HL-60/S4 (cell line): ENCODE data around the gene PTCD3.

ENCODE experiments used
- in situ Hi-C: fragments of 300-500 bp; cut with MboI; formaldehyde crosslinking; loops from 2 replicates; pipeline ENCODE4 v1.14.3; 2022; ENCODE audit warnings: low sequenced_read_pairs

The PTCD3 gene

GRCh38 chr2:86105969-86106945, at the start of gene PTCD3:
Gene PTCD3, plus strand, starts transcription at chr2:86106235. Its CDS starts 13 bp downstream, at chr2:86106248.
- in situ Hi-C loops: no loop called here

- in situ Hi-C loops: no loop called here
These were observed 49.3 kb upstream of the PTCD3 start for GRCh38 chr2:86056590-86057331.

GRCh38 chr2:86062043-86062442, 44.0 kb upstream of the PTCD3 start:
- in situ Hi-C loops: no loop called here

GRCh38 chr2:86064006-86064405, 42.0 kb upstream of the PTCD3 start:
- in situ Hi-C loops: no loop called here

- in situ Hi-C loops: no loop called here
These were observed 40.5 kb upstream of the PTCD3 start for GRCh38 chr2:86065512-86065911.

GRCh38 chr2:86066007-86066578, 39.9 kb upstream of the PTCD3 start:
- in situ Hi-C loops: no loop called here

GRCh38 chr2:86066915-86067314, 39.1 kb upstream of the PTCD3 start:
- in situ Hi-C loops: no loop called here

- in situ Hi-C loops: no loop called here
These were observed 37.9 kb upstream of the PTCD3 start for GRCh38 chr2:86068136-86068588.

GRCh38 chr2:86068648-86069047, 37.4 kb upstream of the PTCD3 start:
- in situ Hi-C loops: no loop called here

GRCh38 chr2:86069091-86069685, 36.8 kb upstream of the PTCD3 start:
- in situ Hi-C loops: no loop called here

- in situ Hi-C loops: no loop called here
These were observed 36.2 kb upstream of the PTCD3 start for GRCh38 chr2:86069783-86070339.

- in situ Hi-C loops: no loop called here
These were observed 35.2 kb upstream of the PTCD3 start for GRCh38 chr2:86070868-86071267.

- in situ Hi-C loops: no loop called here
These were observed 33.7 kb upstream of the PTCD3 start for GRCh38 chr2:86072271-86072858.

GRCh38 chr2:86073225-86073624, 32.8 kb upstream of the PTCD3 start:
- in situ Hi-C loops: no loop called here

- in situ Hi-C loops: no loop called here
These were observed 31.8 kb upstream of the PTCD3 start for GRCh38 chr2:86074256-86074655.

- in situ Hi-C loops: loop anchor here (5.0 kb wide), 1 partner anchor 248 kb away; no protein-coding TSS in a partner anchor
These were observed 31.2 kb upstream of the PTCD3 start for GRCh38 chr2:86074811-86075210.

GRCh38 chr2:86075886-86076285, 30.1 kb upstream of the PTCD3 start:
- in situ Hi-C loops: loop anchor here (5.0 kb wide), 1 partner anchor 249 kb away; no protein-coding TSS in a partner anchor

GRCh38 chr2:86078774-86079545, 27.1 kb upstream of the PTCD3 start:
- in situ Hi-C loops: loop anchor here (5.0 kb wide), 1 partner anchor 252 kb away; no protein-coding TSS in a partner anchor
